GM12878 (cell line): ENCODE measurements around the gene CASP4. TPM values are rescaled to one million over a fixed set of nuclear protein-coding genes. Genes with fewer than 3 reads are reported as not detected.

Source experiments
- ATAC-seq: fragments of 200-7000 bp; cut with Tn5 transposase; 3 replicates; pipeline ENCODE4 v1.9.1; 2020; ENCODE audit warnings: mild to moderate bottlenecking, moderate library complexity
- BruUV-seq: library from RNA; stranded (reverse); fragments of 400-500 nt; replicated peaks from 2 replicates; lab custom pipeline; 2021; lab: Mats Ljungman, UMichigan
- CTCF ChIA-PET: fragments of 300-600 bp; sonication (Branson Sonifier 250); formaldehyde crosslinking; extraction: SDS; loops from one replicate; lab custom pipeline; 2021; ENCODE audit warnings: inconsistent platforms; lab: Yijun Ruan, JAX
- POLR2A ChIA-PET: fragments of 350-600 bp; formaldehyde crosslinking; extraction: SDS; loops from one replicate; lab custom pipeline; 2021; ENCODE audit warnings: inconsistent platforms; lab: Charles Lee
- RAD21 ChIA-PET: fragments of 300-600 bp; sonication (Branson Sonifier 250); formaldehyde crosslinking; loops from one replicate; lab custom pipeline; 2023; ENCODE audit warnings: antibody characterized with exemption; ENCODE audit not compliant: unreplicated experiment; lab: Charles Lee
- SMC1A ChIA-PET: fragments of 300-600 bp; sonication (Branson Sonifier 250); formaldehyde crosslinking; loops from one replicate; lab custom pipeline; 2023; ENCODE audit not compliant: unreplicated experiment, uncharacterized antibody; lab: Charles Lee
- DNase-seq: peaks from one replicate; pipeline ENCODE4 v3.0.0-alpha.2; 2011; ENCODE audit warnings: low read depth, low spot score
- FAIRE-seq: peaks from 3 replicates; lab custom pipeline; 2011; peaks lifted over from hg19 to GRCh38; lab: Jason Lieb, UNC
- H2AFZ ChIP-seq: 2 replicates; pipeline ENCODE4 v1.6.0; 2011; ENCODE audit warnings: low read depth, low read length, control low read depth; ENCODE audit not compliant: control insufficient read depth
- H3K27ac ChIP-seq: 2 replicates; pipeline ENCODE4 v1.5.1; 2011; ENCODE audit warnings: control low read depth; ENCODE audit not compliant: control insufficient read depth, insufficient read depth
- H3K27me3 ChIP-seq, 2 experiments: replicated peaks in 1 of 2; 2 replicates each; pipeline versions ENCODE4 v1.6.0 to v1.6.1; 2011; ENCODE audit warnings: low read length in 1 of 2; ENCODE audit not compliant: control insufficient read depth in 2 of 2, insufficient read depth in 2 of 2
- H3K36me3 ChIP-seq, 2 experiments: 2 replicates each; pipeline ENCODE4 v1.5.1; 2011; ENCODE audit warnings: low read length in 1 of 2; ENCODE audit not compliant: control insufficient read depth in 2 of 2, insufficient read depth in 2 of 2
- H3K4me1 ChIP-seq: 2 replicates; pipeline ENCODE4 v1.6.1; 2011; ENCODE audit warnings: mild to moderate bottlenecking, low read length, moderate library complexity, mixed read lengths; ENCODE audit not compliant: control insufficient read depth, insufficient read depth
- H3K4me2 ChIP-seq: 2 replicates; pipeline ENCODE4 v1.6.0; 2011; ENCODE audit warnings: control low read depth; ENCODE audit not compliant: control insufficient read depth, insufficient read depth
- H3K4me3 ChIP-seq: fragments of 200-600 bp; sonication (generic); 2 replicates; pipeline ENCODE4 v1.5.1; 2016
- H3K79me2 ChIP-seq: 2 replicates; pipeline ENCODE4 v1.6.0; 2011; ENCODE audit warnings: low read length; ENCODE audit not compliant: control insufficient read depth, insufficient read depth
- H3K9ac ChIP-seq: 2 replicates; pipeline ENCODE4 v1.8.0; 2011; ENCODE audit warnings: low read length, control low read depth, mixed read lengths; ENCODE audit not compliant: control insufficient read depth, insufficient read depth
- H3K9me3 ChIP-seq: replicated peaks from 3 replicates; pipeline ENCODE4 v1.5.1; 2011; ENCODE audit warnings: mild to moderate bottlenecking, low read length; ENCODE audit not compliant: control insufficient read depth, insufficient read depth
- H4K20me1 ChIP-seq: 2 replicates; pipeline ENCODE4 v1.6.0; 2011; ENCODE audit not compliant: control insufficient read depth, insufficient read depth
- CBFB ChIP-seq: IDR thresholded peaks from 2 replicates; pipeline ENCODE4 v1.6.1; 2016; ENCODE audit warnings: antibody characterized with exemption, low read depth
- CBX3 ChIP-seq: fragments of 200-600 bp; sonication (generic); IDR thresholded peaks from 2 replicates; pipeline ENCODE4 v1.6.1; 2016; ENCODE audit warnings: low read depth, borderline replicate concordance
- CHD2 ChIP-seq: IDR thresholded peaks from 2 replicates; pipeline ENCODE4 v1.6.1; 2011; ENCODE audit warnings: low read depth, low read length, improper control_type of control experiment, borderline replicate concordance
- HDAC6 ChIP-seq: fragments of 200-600 bp; sonication (generic); IDR thresholded peaks from one replicate; pipeline ENCODE4 v1.8.0; 2017; ENCODE audit warnings: antibody characterized with exemption; ENCODE audit not compliant: unreplicated experiment
- JUND ChIP-seq: IDR thresholded peaks from 2 replicates; pipeline ENCODE4 v1.6.1; 2012; ENCODE audit warnings: low read depth, mild to moderate bottlenecking, low read length, improper control_type of control experiment, moderate library complexity
- SIX5 ChIP-seq: IDR thresholded peaks from 2 replicates; pipeline ENCODE4 v1.6.1; 2011; ENCODE audit warnings: mild to moderate bottlenecking, low read depth, low read length, moderate library complexity; ENCODE audit not compliant: severe bottlenecking
- SMC3 ChIP-seq: IDR thresholded peaks from 2 replicates; pipeline ENCODE4 v1.6.1; 2011; ENCODE audit warnings: low read length, improper control_type of control experiment, borderline replicate concordance
- TCF3 ChIP-seq: IDR thresholded peaks from 2 replicates; pipeline ENCODE4 v1.6.1; 2012; ENCODE audit warnings: low read depth, mild to moderate bottlenecking, low read length, borderline replicate concordance; ENCODE audit not compliant: insufficient read depth
- ZNF622 ChIP-seq: fragments of 450-650 bp; IDR thresholded peaks from 2 replicates; pipeline ENCODE4 v1.6.1; 2017; ENCODE audit warnings: mild to moderate bottlenecking, inconsistent platforms
- in situ Hi-C: fragments of 300-500 bp; cut with MboI; formaldehyde crosslinking; loops from 9 replicates; pipeline ENCODE4 v1.14.3; 2018; ENCODE audit warnings: mixed read lengths
- intact Hi-C: fragments of 100-400 bp; cut with micrococcal nuclease; formaldehyde crosslinking; loops from one replicate; pipeline ENCODE4 v1.14.2; 2022; ENCODE audit not compliant: unreplicated experiment
- polyA plus RNA-seq, 11 experiments: library from polyadenylated mRNA; depleted of rRNA in 4 of 11; unstranded in 6 of 11; stranded (reverse) in 5 of 11; fragments of >200 nt; fragmentation: Nextera tagmentation in 4 of 11; fragmentation: Illumina TruSeq in 1 of 11; extraction: Ambion mirVana in 4 of 11; extraction: Trizol in 1 of 11; gene quantifications; 1 replicate in 1 of 11; 2 replicates in 10 of 11; pipeline versions ENCODE4 v1.2.1 to v1.2.3, GENCODE V29; 2011 to 2016; ENCODE audit warnings: inconsistent platforms in 2 of 11, missing spikeins in 2 of 11, low read depth in 1 of 11
- total RNA-seq, 4 experiments: library from RNA; depleted of rRNA in 3 of 4; stranded (reverse); fragments of >200 nt in 3 of 4; fragmentation: Illumina TruSeq in 1 of 4; extraction: Trizol in 1 of 4; gene quantifications; 2 replicates each; pipeline versions ENCODE4 v1.2.1 to v1.2.3, GENCODE V29; 2013 to 2021
- TF ChIP-seq, protein P1 (sequence below): fragments of 150-350 bp; IDR thresholded peaks from 2 replicates; pipeline ENCODE4 v1.6.1; 2016; ENCODE audit warnings: low read depth, low read length
- TF ChIP-seq, protein P2 (sequence below): fragments of 450-650 bp; conservative IDR thresholded peaks from 2 replicates; pipeline ENCODE4 v1.6.1; 2017; ENCODE audit warnings: mild to moderate bottlenecking, moderate library complexity
- TF ChIP-seq, protein P3 (sequence below): IDR thresholded peaks from 2 replicates; pipeline ENCODE4 v1.6.1; 2011; ENCODE audit warnings: low read depth, low read length, improper control_type of control experiment, borderline replicate concordance
- TF ChIP-seq, protein P4 (sequence below): fragments of 450-650 bp; IDR thresholded peaks from 2 replicates; pipeline ENCODE4 v1.6.1; 2017; ENCODE audit warnings: mild to moderate bottlenecking, moderate library complexity

Gene CASP4
- total and polyA plus RNA-seq, 10 of the 15 experiments (the other 5 are each of a cell fraction or from before 2014, with no cell fraction given): 25.3 to 113 (median 50.0) TPM

DNA sequence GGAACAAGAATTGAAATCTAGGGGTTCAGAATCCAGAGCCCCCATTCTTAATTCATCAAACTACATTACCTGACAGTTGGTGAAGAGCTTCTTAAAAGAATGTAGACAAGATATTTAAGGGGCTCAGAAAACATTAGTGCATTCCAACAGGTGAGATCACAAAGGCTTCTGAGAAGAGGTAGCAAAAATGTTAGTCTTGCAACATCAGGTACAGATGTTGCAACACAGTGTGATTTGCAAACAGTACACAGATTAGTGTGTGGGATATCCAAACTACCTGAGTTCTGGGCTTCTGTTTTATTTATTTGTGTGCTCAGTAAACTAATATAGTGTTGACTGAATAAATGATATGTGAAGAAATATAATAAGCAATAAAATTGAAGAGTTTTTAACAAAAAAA is 11.8 kb downstream of the CASP4 start:
- POLR2A ChIA-PET: interaction anchor here (0.6 kb wide), 1 partner anchor 782 kb away, joined by 8 read pairs; no protein-coding TSS in a partner anchor
- CTCF ChIA-PET: interaction anchor here (1.2 kb wide), 1 partner anchor 11 kb away, joined by 3 read pairs; no protein-coding TSS in a partner anchor
- in situ Hi-C loops: no loop called here
- TF ChIP-seq HDAC6 (no peak), SMC3 (no peak), TCF3 (no peak), JUND (no peak), CBFB (no peak), CHD2 (no peak), CBX3 (no peak), ZNF622 (no peak), SIX5 (no peak)
- TF ChIP-seq, protein P1, sequence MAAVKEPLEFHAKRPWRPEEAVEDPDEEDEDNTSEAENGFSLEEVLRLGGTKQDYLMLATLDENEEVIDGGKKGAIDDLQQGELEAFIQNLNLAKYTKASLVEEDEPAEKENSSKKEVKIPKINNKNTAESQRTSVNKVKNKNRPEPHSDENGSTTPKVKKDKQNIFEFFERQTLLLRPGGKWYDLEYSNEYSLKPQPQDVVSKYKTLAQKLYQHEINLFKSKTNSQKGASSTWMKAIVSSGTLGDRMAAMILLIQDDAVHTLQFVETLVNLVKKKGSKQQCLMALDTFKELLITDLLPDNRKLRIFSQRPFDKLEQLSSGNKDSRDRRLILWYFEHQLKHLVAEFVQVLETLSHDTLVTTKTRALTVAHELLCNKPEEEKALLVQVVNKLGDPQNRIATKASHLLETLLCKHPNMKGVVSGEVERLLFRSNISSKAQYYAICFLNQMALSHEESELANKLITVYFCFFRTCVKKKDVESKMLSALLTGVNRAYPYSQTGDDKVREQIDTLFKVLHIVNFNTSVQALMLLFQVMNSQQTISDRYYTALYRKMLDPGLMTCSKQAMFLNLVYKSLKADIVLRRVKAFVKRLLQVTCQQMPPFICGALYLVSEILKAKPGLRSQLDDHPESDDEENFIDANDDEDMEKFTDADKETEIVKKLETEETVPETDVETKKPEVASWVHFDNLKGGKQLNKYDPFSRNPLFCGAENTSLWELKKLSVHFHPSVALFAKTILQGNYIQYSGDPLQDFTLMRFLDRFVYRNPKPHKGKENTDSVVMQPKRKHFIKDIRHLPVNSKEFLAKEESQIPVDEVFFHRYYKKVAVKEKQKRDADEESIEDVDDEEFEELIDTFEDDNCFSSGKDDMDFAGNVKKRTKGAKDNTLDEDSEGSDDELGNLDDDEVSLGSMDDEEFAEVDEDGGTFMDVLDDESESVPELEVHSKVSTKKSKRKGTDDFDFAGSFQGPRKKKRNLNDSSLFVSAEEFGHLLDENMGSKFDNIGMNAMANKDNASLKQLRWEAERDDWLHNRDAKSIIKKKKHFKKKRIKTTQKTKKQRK: no peak
- TF ChIP-seq, protein P2, sequence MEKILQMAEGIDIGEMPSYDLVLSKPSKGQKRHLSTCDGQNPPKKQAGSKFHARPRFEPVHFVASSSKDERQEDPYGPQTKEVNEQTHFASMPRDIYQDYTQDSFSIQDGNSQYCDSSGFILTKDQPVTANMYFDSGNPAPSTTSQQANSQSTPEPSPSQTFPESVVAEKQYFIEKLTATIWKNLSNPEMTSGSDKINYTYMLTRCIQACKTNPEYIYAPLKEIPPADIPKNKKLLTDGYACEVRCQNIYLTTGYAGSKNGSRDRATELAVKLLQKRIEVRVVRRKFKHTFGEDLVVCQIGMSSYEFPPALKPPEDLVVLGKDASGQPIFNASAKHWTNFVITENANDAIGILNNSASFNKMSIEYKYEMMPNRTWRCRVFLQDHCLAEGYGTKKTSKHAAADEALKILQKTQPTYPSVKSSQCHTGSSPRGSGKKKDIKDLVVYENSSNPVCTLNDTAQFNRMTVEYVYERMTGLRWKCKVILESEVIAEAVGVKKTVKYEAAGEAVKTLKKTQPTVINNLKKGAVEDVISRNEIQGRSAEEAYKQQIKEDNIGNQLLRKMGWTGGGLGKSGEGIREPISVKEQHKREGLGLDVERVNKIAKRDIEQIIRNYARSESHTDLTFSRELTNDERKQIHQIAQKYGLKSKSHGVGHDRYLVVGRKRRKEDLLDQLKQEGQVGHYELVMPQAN: no peak
- TF ChIP-seq, protein P3, sequence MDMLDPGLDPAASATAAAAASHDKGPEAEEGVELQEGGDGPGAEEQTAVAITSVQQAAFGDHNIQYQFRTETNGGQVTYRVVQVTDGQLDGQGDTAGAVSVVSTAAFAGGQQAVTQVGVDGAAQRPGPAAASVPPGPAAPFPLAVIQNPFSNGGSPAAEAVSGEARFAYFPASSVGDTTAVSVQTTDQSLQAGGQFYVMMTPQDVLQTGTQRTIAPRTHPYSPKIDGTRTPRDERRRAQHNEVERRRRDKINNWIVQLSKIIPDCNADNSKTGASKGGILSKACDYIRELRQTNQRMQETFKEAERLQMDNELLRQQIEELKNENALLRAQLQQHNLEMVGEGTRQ: no peak
- TF ChIP-seq, protein P4, sequence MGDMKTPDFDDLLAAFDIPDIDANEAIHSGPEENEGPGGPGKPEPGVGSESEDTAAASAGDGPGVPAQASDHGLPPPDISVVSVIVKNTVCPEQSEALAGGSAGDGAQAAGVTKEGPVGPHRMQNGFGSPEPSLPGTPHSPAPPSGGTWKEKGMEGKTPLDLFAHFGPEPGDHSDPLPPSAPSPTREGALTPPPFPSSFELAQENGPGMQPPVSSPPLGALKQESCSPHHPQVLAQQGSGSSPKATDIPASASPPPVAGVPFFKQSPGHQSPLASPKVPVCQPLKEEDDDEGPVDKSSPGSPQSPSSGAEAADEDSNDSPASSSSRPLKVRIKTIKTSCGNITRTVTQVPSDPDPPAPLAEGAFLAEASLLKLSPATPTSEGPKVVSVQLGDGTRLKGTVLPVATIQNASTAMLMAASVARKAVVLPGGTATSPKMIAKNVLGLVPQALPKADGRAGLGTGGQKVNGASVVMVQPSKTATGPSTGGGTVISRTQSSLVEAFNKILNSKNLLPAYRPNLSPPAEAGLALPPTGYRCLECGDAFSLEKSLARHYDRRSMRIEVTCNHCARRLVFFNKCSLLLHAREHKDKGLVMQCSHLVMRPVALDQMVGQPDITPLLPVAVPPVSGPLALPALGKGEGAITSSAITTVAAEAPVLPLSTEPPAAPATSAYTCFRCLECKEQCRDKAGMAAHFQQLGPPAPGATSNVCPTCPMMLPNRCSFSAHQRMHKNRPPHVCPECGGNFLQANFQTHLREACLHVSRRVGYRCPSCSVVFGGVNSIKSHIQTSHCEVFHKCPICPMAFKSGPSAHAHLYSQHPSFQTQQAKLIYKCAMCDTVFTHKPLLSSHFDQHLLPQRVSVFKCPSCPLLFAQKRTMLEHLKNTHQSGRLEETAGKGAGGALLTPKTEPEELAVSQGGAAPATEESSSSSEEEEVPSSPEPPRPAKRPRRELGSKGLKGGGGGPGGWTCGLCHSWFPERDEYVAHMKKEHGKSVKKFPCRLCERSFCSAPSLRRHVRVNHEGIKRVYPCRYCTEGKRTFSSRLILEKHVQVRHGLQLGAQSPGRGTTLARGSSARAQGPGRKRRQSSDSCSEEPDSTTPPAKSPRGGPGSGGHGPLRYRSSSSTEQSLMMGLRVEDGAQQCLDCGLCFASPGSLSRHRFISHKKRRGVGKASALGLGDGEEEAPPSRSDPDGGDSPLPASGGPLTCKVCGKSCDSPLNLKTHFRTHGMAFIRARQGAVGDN: no peak

More for the DNA sequence above, 11.8 kb downstream of the CASP4 start:
- ChIA-PET RAD21 (interaction anchor here (1.9 kb wide), 1 partner anchor 11 kb away, joined by 5 read pairs; no protein-coding TSS in a partner anchor), SMC1A (interaction anchor here (1.4 kb wide), 1 partner anchor 11 kb away, joined by 3 read pairs; no protein-coding TSS in a partner anchor)
- Histone ChIP-seq H3K36me3 (peaks cover 0 to 4% of the 10 kb centered on the region in 2 experiments; a peak in 2 of 4 replicates), H3K27ac (no peak overlapping the region), H3K4me2 (no peak overlapping the region), H3K9ac (no peak overlapping the region), H3K9me3 (no peaks in the 10 kb centered on the region), H2AFZ (no peak overlapping the region), H3K4me3 (no peak overlapping the region), H3K4me1 (no peaks in the 10 kb centered on the region), H3K27me3 (no peaks in the 10 kb centered on the region), H4K20me1 (no peaks in the 10 kb centered on the region), H3K79me2 (no peaks in the 10 kb centered on the region)
- no peak for ATAC-seq
- FAIRE-seq: no peak
- no peak for DNase-seq
- no TSS peak for BruUV-seq
- intact Hi-C loops: no loop called here
